HPDE6-E6E7 (cell line): ENCODE measurements around the gene TWIST2.

ENCODE experiments used
- DNase-seq: peaks from one replicate; pipeline ENCODE4 v3.0.0; 2011; ENCODE audit warnings: missing footprints; ENCODE audit errors: extremely low spot score

The TWIST2 gene

GRCh38 chr2:238838786-238839327 is 9.0 kb upstream of the TWIST2 start:
- DNase-seq = no peak

- DNase-seq = no peak
These were observed 8.5 kb upstream of the TWIST2 start for GRCh38 chr2:238839428-238839827.

GRCh38 chr2:238841542-238842164 is 6.2 kb upstream of the TWIST2 start:
- no peak for DNase-seq

GRCh38 chr2:238843476-238843875 is 4.4 kb upstream of the TWIST2 start:
- DNase-seq = no peak

GRCh38 chr2:238845583-238846377 is 2.1 kb upstream of the TWIST2 start:
- DNase-seq = no peak

- DNase-seq = no peak
These were observed 1.6 kb upstream of the TWIST2 start for GRCh38 chr2:238846378-238846627.

GRCh38 chr2:238846628-238847418 is 1.1 kb upstream of the TWIST2 start:
- DNase-seq = no peak

GRCh38 chr2:238847419-238847801 is 475 bp upstream of the TWIST2 start:
- DNase-seq = no peak

- DNase-seq = no peak
These were observed 748 bp downstream of the TWIST2 start for GRCh38 chr2:238848691-238848975.

- no peak for DNase-seq
These were observed 1.3 kb downstream of the TWIST2 start for GRCh38 chr2:238848976-238849853.

GRCh38 chr2:238850091-238850490 is 2.2 kb downstream of the TWIST2 start:
- DNase-seq = no peak

GRCh38 chr2:238851026-238851425 is 3.1 kb downstream of the TWIST2 start:
- no peak for DNase-seq

- DNase-seq = no peak
These were observed 3.9 kb downstream of the TWIST2 start for GRCh38 chr2:238851761-238852160.

- DNase-seq = no peak
These were observed 4.5 kb downstream of the TWIST2 start for GRCh38 chr2:238852206-238852869.

GRCh38 chr2:238853218-238853617 is 5.3 kb downstream of the TWIST2 start:
- no peak for DNase-seq

- DNase-seq = no peak
These were observed 5.8 kb downstream of the TWIST2 start for GRCh38 chr2:238853721-238854120.

GRCh38 chr2:238854246-238854645 is 6.4 kb downstream of the TWIST2 start:
- no peak for DNase-seq

- DNase-seq = no peak
These were observed 6.9 kb downstream of the TWIST2 start for GRCh38 chr2:238854699-238855229.

- DNase-seq = no peak
These were observed 7.4 kb downstream of the TWIST2 start for GRCh38 chr2:238855299-238855698.

GRCh38 chr2:238855891-238856580 is 8.2 kb downstream of the TWIST2 start:
- no peak for DNase-seq
